HG03439 (cell line): ENCODE measurements around the gene PLEKHS1.
"Not testable (repeated sequence)": the region's sequence is repeated elsewhere in the genome, so short reads cannot be mapped to it uniquely, and the experiment has no call there.

Experiments used
- ATAC-seq: cut with Tn5 transposase; IDR thresholded peaks from one replicate; pipeline ENCODE4 v1.9.1; 2021; ENCODE audit warnings: mild to moderate bottlenecking, moderate library complexity; ENCODE audit not compliant: unreplicated experiment

The PLEKHS1 gene

GRCh38 chr10:113782986-113783704 is 31.7 kb downstream of the PLEKHS1 start:
- no peak for ATAC-seq

GRCh38 chr10:113788604-113789083 is 37.2 kb downstream of the PLEKHS1 start:
- ATAC-seq: no peak

- no peak for ATAC-seq
Observed at GRCh38 chr10:113791691-113792090, 40.2 kb downstream of the PLEKHS1 start.

- no peak for ATAC-seq
Observed at GRCh38 chr10:113801569-113801968, 50.1 kb downstream of the PLEKHS1 start.

- ATAC-seq: no peak
Observed at GRCh38 chr10:113802997-113803396, 51.5 kb downstream of the PLEKHS1 start.

GRCh38 chr10:113806503-113806902 is 55.0 kb downstream of the PLEKHS1 start:
- no peak for ATAC-seq

- ATAC-seq: no peak
Observed at GRCh38 chr10:113808168-113808567, 56.7 kb downstream of the PLEKHS1 start.

- ATAC-seq: not testable (repeated sequence)
Observed at GRCh38 chr10:113814700-113815099, 63.2 kb downstream of the PLEKHS1 start.

GRCh38 chr10:113819989-113820388 is 68.5 kb downstream of the PLEKHS1 start:
- ATAC-seq: no peak

GRCh38 chr10:113820507-113820906 is 69.0 kb downstream of the PLEKHS1 start:
- ATAC-seq: no peak

- ATAC-seq: not testable (repeated sequence)
Observed at GRCh38 chr10:113821306-113821705, 69.8 kb downstream of the PLEKHS1 start.

GRCh38 chr10:113822174-113822573 is 70.7 kb downstream of the PLEKHS1 start:
- no peak for ATAC-seq

GRCh38 chr10:113823389-113823788 is 71.9 kb downstream of the PLEKHS1 start:
- ATAC-seq: no peak

GRCh38 chr10:113825791-113826190 is 74.3 kb downstream of the PLEKHS1 start:
- no peak for ATAC-seq

- not testable (repeated sequence) for ATAC-seq
Observed at GRCh38 chr10:113828567-113828966, 77.1 kb downstream of the PLEKHS1 start.
